GM20000 (cell line): ENCODE results near the gene RBFOX1.

Source experiments
- DNase-seq: peaks from one replicate; pipeline ENCODE4 v3.0.0; 2012; ENCODE audit warnings: low spot score
- CTCF ChIP-seq: IDR thresholded peaks from 2 replicates; pipeline ENCODE4 v1.5.1; 2012; ENCODE audit warnings: mild to moderate bottlenecking, control low read depth; ENCODE audit errors: extremely low read depth, missing control alignments

Gene RBFOX1

GRCh38 chr16:7426161-7426560 lies 93.5 kb downstream of the RBFOX1 start:
- no peak for TF ChIP-seq CTCF
- DNase-seq, result no peak

- TF ChIP-seq CTCF, result no peak
- DNase-seq, result no peak
Observed at GRCh38 chr16:7431723-7432122, 99.1 kb downstream of the RBFOX1 start.

GRCh38 chr16:7436306-7436705 lies 103.7 kb downstream of the RBFOX1 start:
- no peak for TF ChIP-seq CTCF
- no peak for DNase-seq

GRCh38 chr16:7437135-7437804 lies 104.6 kb downstream of the RBFOX1 start:
- TF ChIP-seq CTCF, result no peak
- DNase-seq, result no peak

GRCh38 chr16:7437843-7438242 lies 105.2 kb downstream of the RBFOX1 start:
- DNase-seq, result no peak
- TF ChIP-seq CTCF, result no peak

GRCh38 chr16:7438601-7439000 lies 106.0 kb downstream of the RBFOX1 start:
- DNase-seq, result no peak

GRCh38 chr16:7439518-7439917 lies 106.9 kb downstream of the RBFOX1 start:
- no peak for DNase-seq
- TF ChIP-seq CTCF, result no peak

More at GRCh38 chr16:7438601-7439000, 106.0 kb downstream of the RBFOX1 start:
- no peak for TF ChIP-seq CTCF
